H1 (cell line): ENCODE results near the gene MVD. TPM values are rescaled to one million over a fixed set of nuclear protein-coding genes. Genes with fewer than 3 reads are reported as not detected.

Source experiments
- CTCF ChIA-PET: fragments of 300-600 bp; sonication (Branson Sonifier 250); formaldehyde crosslinking; loops from one replicate; lab custom pipeline; 2021; ENCODE audit not compliant: partially characterized antibody; lab: Charles Lee
- POLR2A ChIA-PET: fragments of 300-600 bp; sonication (Branson Sonifier 250); formaldehyde crosslinking; loops from one replicate; lab custom pipeline; 2021; ENCODE audit warnings: inconsistent platforms; ENCODE audit not compliant: partially characterized antibody; lab: Charles Lee
- DNase-seq, 2 experiments: peaks; one replicate each; pipeline versions ENCODE4 v3.0.0 to v3.0.0-alpha.2; 2010 to 2022; ENCODE audit warnings: low spot score in 2 of 2, low read depth in 1 of 2, mixed read lengths in 1 of 2
- FAIRE-seq: peaks from 2 replicates; lab custom pipeline; 2011; peaks lifted over from hg19 to GRCh38; lab: Jason Lieb, UNC
- H2AFZ ChIP-seq: 2 replicates; pipeline ENCODE4 v1.8.1; 2012; ENCODE audit warnings: low read length, inconsistent platforms
- H2AK5ac ChIP-seq: 2 replicates; pipeline ENCODE4 v1.6.1; 2013; ENCODE audit warnings: low read depth, low read length
- H2BK120ac ChIP-seq: replicated peaks from 2 replicates; pipeline ENCODE3; 2013; ENCODE audit warnings: low read depth, low read length, inconsistent platforms
- H2BK12ac ChIP-seq: 2 replicates; pipeline ENCODE4 v1.6.1; 2013; ENCODE audit warnings: low read depth, low read length
- H2BK15ac ChIP-seq: 2 replicates; pipeline ENCODE4 v1.6.1; 2013; ENCODE audit warnings: low read length
- H2BK20ac ChIP-seq: 2 replicates; pipeline ENCODE4 v1.6.1; 2013; ENCODE audit warnings: low read length
- H2BK5ac ChIP-seq: 2 replicates; pipeline ENCODE4 v1.6.1; 2013; ENCODE audit warnings: low read depth, low read length
- H3K14ac ChIP-seq: 2 replicates; pipeline ENCODE4 v1.6.1; 2013; ENCODE audit warnings: inconsistent platforms; ENCODE audit not compliant: insufficient read length
- H3K18ac ChIP-seq: 2 replicates; pipeline ENCODE4 v1.6.1; 2013; ENCODE audit warnings: low read length; ENCODE audit errors: extremely low read depth
- H3K23ac ChIP-seq: 2 replicates; pipeline ENCODE4 v1.6.1; 2013; ENCODE audit warnings: inconsistent platforms; ENCODE audit not compliant: insufficient read length
- H3K23me2 ChIP-seq: 2 replicates; pipeline ENCODE4 v1.6.1; 2013; ENCODE audit warnings: low read depth, low read length
- H3K27ac ChIP-seq: 2 replicates; pipeline ENCODE4 v1.6.1; 2011; ENCODE audit warnings: low read depth, low read length, inconsistent platforms
- H3K27me3 ChIP-seq, 4 experiments: replicated peaks in 1 of 4; 1 replicate in 1 of 4; 2 replicates in 3 of 4; pipeline versions ENCODE4 v1.6.1 to v1.8.1; 2011 to 2013; ENCODE audit warnings: low read length in 3 of 4, mild to moderate bottlenecking in 3 of 4, inconsistent platforms in 2 of 4, mixed read lengths in 2 of 4, moderate library complexity in 1 of 4; ENCODE audit not compliant: control insufficient read depth in 3 of 4, insufficient read depth in 3 of 4; ENCODE audit errors: extremely low read depth in 1 of 4
- H3K36me3 ChIP-seq, 4 experiments: 2 replicates each; pipeline versions ENCODE4 v1.6.1 to v1.8.1; 2011 to 2013; ENCODE audit warnings: mild to moderate bottlenecking in 4 of 4, low read length in 3 of 4, moderate library complexity in 2 of 4, control low read depth in 1 of 4, inconsistent platforms in 1 of 4; ENCODE audit not compliant: insufficient read depth in 4 of 4, control insufficient read depth in 2 of 4
- H3K4ac ChIP-seq: replicated peaks from 2 replicates; pipeline ENCODE3; 2013; ENCODE audit warnings: low read length, low read depth, mixed read lengths, inconsistent platforms; ENCODE audit not compliant: insufficient read length
- H3K4me1 ChIP-seq, 4 experiments: replicated peaks in 1 of 4; 1 replicate in 1 of 4; 2 replicates in 3 of 4; pipeline versions ENCODE4 v1.6.1 to v1.8.1; 2011 to 2013; ENCODE audit warnings: low read length in 3 of 4, inconsistent platforms in 2 of 4, mixed read lengths in 1 of 4; ENCODE audit not compliant: insufficient read depth in 4 of 4, control insufficient read depth in 3 of 4
- H3K4me2 ChIP-seq, 2 experiments: 2 replicates each; pipeline versions ENCODE4 v1.6.1 to v1.8.1; 2011 to 2013; ENCODE audit warnings: low read depth in 2 of 2, low read length in 2 of 2, control low read depth in 1 of 2, inconsistent platforms in 1 of 2, mild to moderate bottlenecking in 1 of 2; ENCODE audit not compliant: insufficient read depth in 1 of 2
- H3K4me3 ChIP-seq, 4 experiments: fragments of 200-600, 300-600 bp in 1 of 4; sonication (generic), shearing (Covaris generic), sonication (Bioruptor Twin) in 1 of 4; 2 replicates each; pipeline versions ENCODE4 v1.5.1 to v1.8.1; 2011 to 2016; ENCODE audit warnings: low read length in 4 of 4, low read depth in 3 of 4, control low read depth in 2 of 4, inconsistent platforms in 2 of 4, mild to moderate bottlenecking in 2 of 4, mixed read lengths in 1 of 4, moderate library complexity in 1 of 4; ENCODE audit not compliant: insufficient read depth in 2 of 4; ENCODE audit errors: extremely low read depth in 1 of 4
- H3K56ac ChIP-seq: replicated peaks from 2 replicates; pipeline ENCODE3; 2013; ENCODE audit warnings: low read depth, mild to moderate bottlenecking, mixed read lengths, low read length, inconsistent platforms; ENCODE audit not compliant: insufficient read length
- H3K79me1 ChIP-seq: 2 replicates; pipeline ENCODE4 v1.6.1; 2013; ENCODE audit warnings: low read depth, low read length, control low read depth
- H3K79me2 ChIP-seq, 2 experiments: 2 replicates each; pipeline versions ENCODE4 v1.6.1 to v1.8.1; 2012 to 2013; ENCODE audit warnings: low read length in 2 of 2, mild to moderate bottlenecking in 2 of 2, inconsistent platforms in 1 of 2; ENCODE audit not compliant: insufficient read depth in 2 of 2, control insufficient read depth in 1 of 2
- H3K9ac ChIP-seq, 4 experiments: replicated peaks in 1 of 4; 1 replicate in 1 of 4; 2 replicates in 3 of 4; pipeline versions ENCODE4 v1.6.1 to v1.8.1; 2011 to 2013; ENCODE audit warnings: low read depth in 3 of 4, low read length in 3 of 4, control low read depth in 2 of 4, mild to moderate bottlenecking in 2 of 4, moderate library complexity in 2 of 4, inconsistent platforms in 1 of 4; ENCODE audit errors: extremely low read depth in 1 of 4
- H3K9me3 ChIP-seq, 2 experiments: 2 replicates each; pipeline versions ENCODE4 v1.6.1 to v1.8.1; 2012 to 2013; ENCODE audit warnings: mild to moderate bottlenecking in 2 of 2, moderate library complexity in 2 of 2, control low read depth in 1 of 2, inconsistent platforms in 1 of 2, low read depth in 1 of 2, low read length in 1 of 2, mixed read lengths in 1 of 2; ENCODE audit not compliant: insufficient read depth in 2 of 2
- H4K20me1 ChIP-seq, 2 experiments: replicated peaks in 1 of 2; 2 replicates each; pipeline versions ENCODE3 to v1.8.1; 2011 to 2013; ENCODE audit warnings: inconsistent platforms in 2 of 2, low read length in 2 of 2, mild to moderate bottlenecking in 1 of 2; ENCODE audit not compliant: insufficient read depth in 2 of 2, control insufficient read depth in 1 of 2
- H4K5ac ChIP-seq: 2 replicates; pipeline ENCODE4 v1.6.1; 2013; ENCODE audit warnings: low read length, low read depth, mixed read lengths, inconsistent platforms; ENCODE audit not compliant: insufficient read length
- H4K8ac ChIP-seq: 2 replicates; pipeline ENCODE4 v1.8.0; 2013; ENCODE audit warnings: mild to moderate bottlenecking, moderate library complexity, low read length, inconsistent platforms; ENCODE audit not compliant: insufficient read depth; ENCODE audit errors: extremely low read depth
- H4K91ac ChIP-seq: replicated peaks from 2 replicates; pipeline ENCODE3; 2013; ENCODE audit warnings: low read length, mixed read lengths, inconsistent platforms; ENCODE audit not compliant: insufficient read length
- ASH2L ChIP-seq: fragments of 200-600, 300-600 bp; sonication (generic); IDR thresholded peaks from one replicate; pipeline ENCODE4 v1.7.1; 2017; ENCODE audit warnings: low read length
- CHD2 ChIP-seq: IDR thresholded peaks from 2 replicates; pipeline ENCODE4 v1.6.1; 2012; ENCODE audit warnings: low read length, improper control_type of control experiment
- CTBP2 ChIP-seq: IDR thresholded peaks from 2 replicates; pipeline ENCODE4 v1.7.0; 2011; ENCODE audit warnings: borderline replicate concordance, mild to moderate bottlenecking, moderate library complexity, mixed read lengths, low read length; ENCODE audit not compliant: insufficient read depth, insufficient read length
- HDAC6 ChIP-seq: IDR thresholded peaks from one replicate; pipeline ENCODE4 v1.7.1; 2012; ENCODE audit warnings: low read depth, mild to moderate bottlenecking, inconsistent platforms, low read length, moderate library complexity
- JUN ChIP-seq: IDR thresholded peaks from 2 replicates; pipeline ENCODE4 v1.6.1; 2011; ENCODE audit warnings: low read depth, mild to moderate bottlenecking, improper control_type of control experiment, low read length
- KDM5A ChIP-seq: fragments of 200-600 bp; IDR thresholded peaks from 2 replicates; pipeline ENCODE4 v1.7.1; 2012; ENCODE audit warnings: mild to moderate bottlenecking, low read length, inconsistent platforms, mixed read lengths
- MAFK ChIP-seq: IDR thresholded peaks from 2 replicates; pipeline ENCODE4 v1.6.1; 2012; ENCODE audit warnings: low read depth, mild to moderate bottlenecking, improper control_type of control experiment, low read length
- RNF2 ChIP-seq: fragments of 200-900, 300-1000 bp; sonication (generic); IDR thresholded peaks from 2 replicates; pipeline ENCODE4 v1.7.1; 2016; ENCODE audit warnings: borderline replicate concordance, low read depth, mild to moderate bottlenecking, antibody characterized with exemption, low read length; ENCODE audit not compliant: poor library complexity, severe bottlenecking; ENCODE audit errors: missing control alignments
- ZNF274 ChIP-seq: IDR thresholded peaks from 2 replicates; pipeline ENCODE4 v1.7.0; 2012; ENCODE audit warnings: low read length, borderline replicate concordance; ENCODE audit errors: extremely low read depth
- WGBS, 2 experiments: shearing (Covaris generic) in 1 of 2; methylation state at CpG; one replicate each; pipeline versions ENCODE4 v1.1.6 to v1.1.7; 2013 to 2015; ENCODE audit warnings: low lambda C conversion rate in 2 of 2, mixed read lengths in 2 of 2, inconsistent platforms in 1 of 2, low coverage in 1 of 2, missing lambda C conversion rate in 1 of 2; ENCODE audit not compliant: insufficient replicate concordance in 2 of 2, insufficient coverage in 1 of 2, insufficient read length in 1 of 2; ENCODE audit errors: extremely low coverage in 1 of 2, missing lambda C conversion rate in 1 of 2; 5-methylcytosine and 5-hydroxymethylcytosine counted together
- polyA plus RNA-seq, 7 experiments: library from polyadenylated mRNA; depleted of rRNA in 3 of 7; stranded (reverse) in 5 of 7; unstranded in 2 of 7; fragments of >200 nt in 5 of 7; fragments of 200-250 nt in 2 of 7; gene quantifications; 1 replicate in 5 of 7; 2 replicates in 1 of 7; 4 replicates in 1 of 7; pipeline versions ENCODE4 v1.2.1 to v1.2.3, GENCODE V29; 2011 to 2013; ENCODE audit warnings: missing spikeins in 2 of 7, mixed read lengths in 2 of 7
- total RNA-seq: library from RNA; stranded (reverse); fragmentation: NEBNext Ultra II Directional; extraction: Animal tissue kit (Norgen Biotek cat#: 25700); gene quantifications from 2 replicates; pipeline ENCODE4 v1.2.1, GENCODE V29; 2021

Gene MVD
- total and polyA plus RNA-seq, 2 of the 8 experiments (the other 6 are each of a cell fraction or from before 2014, with no cell fraction given) = 47.2 to 77.3 TPM

DNA sequence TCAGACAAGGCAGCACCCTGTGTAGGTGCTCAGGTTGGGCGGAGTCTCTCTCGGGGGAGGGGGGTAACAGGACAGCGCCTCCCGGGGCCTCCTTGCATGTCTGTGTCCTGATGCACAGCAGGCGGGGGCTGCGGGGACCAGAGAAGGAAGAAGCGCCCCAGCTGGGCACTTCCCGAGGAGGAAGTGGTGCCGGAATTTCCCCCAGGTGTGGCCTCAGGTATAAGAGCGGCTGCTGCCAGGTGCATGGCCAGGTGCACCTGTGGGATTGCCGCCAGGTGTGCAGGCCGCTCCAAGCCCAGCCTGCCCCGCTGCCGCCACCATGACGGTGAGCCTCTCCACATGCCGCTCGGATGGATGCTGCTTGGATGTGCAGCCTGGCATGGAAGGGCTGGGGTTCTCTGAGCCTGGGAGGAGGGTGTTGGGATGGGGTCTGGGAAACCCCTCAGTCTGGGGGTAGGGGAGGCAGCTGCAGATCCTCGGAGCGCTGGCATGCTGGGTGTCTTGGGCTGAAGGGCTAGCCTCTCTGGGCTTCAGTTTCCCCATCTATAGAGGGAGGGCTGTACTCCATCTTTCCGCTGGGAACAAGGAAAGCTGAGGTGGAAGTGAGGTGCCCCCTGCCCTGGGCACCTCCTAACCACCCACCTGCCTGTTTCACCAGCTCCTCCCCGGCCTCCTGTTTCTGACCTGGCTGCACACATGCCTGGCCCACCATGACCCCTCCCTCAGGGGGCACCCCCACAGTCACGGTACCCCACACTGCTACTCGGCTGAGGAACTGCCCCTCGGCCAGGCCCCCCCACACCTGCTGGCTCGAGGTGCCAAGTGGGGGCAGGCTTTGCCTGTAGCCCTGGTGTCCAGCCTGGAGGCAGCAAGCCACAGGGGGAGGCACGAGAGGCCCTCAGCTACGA, 24.3 kb downstream of the MVD start, which contains the start of gene IL17C:
Gene IL17C (plus strand): TSS at position 250 of the 908 bp plus-strand sequence. CDS start 70 bp downstream, at position 320.
- whole genome bisulfite sequencing, 2 experiments = 62% methylated on average over 25 of the region's 27 CpGs; no CpG with 5 or more reads in 1 of the 2 experiments
- Histone ChIP-seq H3K18ac (peak within 1 kb of the TSS; percentile 60; the same call in 1 of the 2 replicates), H3K9ac (no peak within 1 kb of the TSS; a peak in 1 of 7 replicates), H3K23ac (no peak within 1 kb of the TSS), H3K9me3 (no peaks in the 10 kb centered on the region), H3K23me2 (peaks cover 10% of the 10 kb centered on the region), H3K27me3 (peaks cover 0 to 4% (median 1%) of the 10 kb centered on the region in 4 experiments; a peak in 2 of 7 replicates), H2AFZ (0 out of 2 replicates have a peak within 1 kb of the TSS, but pooled peaks have one; percentile 16), H2BK120ac (peak within 1 kb of the TSS; percentile 62), H2BK15ac (peak within 1 kb of the TSS; percentile 95; the same call in 1 of the 2 replicates), H3K79me1 (no peaks in the 10 kb centered on the region), H4K8ac (peak within 1 kb of the TSS; percentile 93), H4K20me1 (peaks cover 0 to 3% of the 10 kb centered on the region in 2 experiments), H3K56ac (no peak within 1 kb of the TSS), H2BK20ac (peak within 1 kb of the TSS; percentile 2; the same call in 1 of the 2 replicates), H2AK5ac (peak within 1 kb of the TSS; percentile 72; the same call in 1 of the 2 replicates), H4K5ac (no peak within 1 kb of the TSS), H3K14ac (no peak within 1 kb of the TSS), H3K79me2 (no peaks in the 10 kb centered on the region), H3K4me1 (peaks cover 5 to 46% (median 30%) of the 10 kb centered on the region in 4 experiments), H3K36me3 (no peaks in the 10 kb centered on the region), H3K4me2 (peak within 1 kb of the TSS; percentile 44 to 58; a peak in 3 of 4 replicates), H2BK12ac (peak within 1 kb of the TSS; percentile 72; the same call in 1 of the 2 replicates), H3K4ac (peak within 1 kb of the TSS; percentile 98), H2BK5ac (peak within 1 kb of the TSS; percentile 94; the same call in 1 of the 2 replicates), H4K91ac (peak within 1 kb of the TSS; percentile 95), H3K4me3 (peak within 1 kb of the TSS in 2 of 4 experiments; percentile 14 to 39; a peak in 3 of 8 replicates), H3K27ac (no peak within 1 kb of the TSS)
- ChIA-PET POLR2A (interaction anchor here (0.6 to 3.5 kb wide), 11 partner anchors 11 to 172 kb away, joined by 3 to 35 read pairs (median 5); partner anchors contain the start of genes CYBA, MVD and SNAI3), CTCF (interaction anchor here (0.7 to 3.6 kb wide), 9 partner anchors 9 to 189 kb away, joined by 3 to 19 read pairs (median 6); no protein-coding TSS in a partner anchor)
- peak in 1 of 2 experiments; percentile 68 for DNase-seq
- FAIRE-seq = no peak
- TF ChIP-seq KDM5A (no peak), ASH2L (no peak), ZNF274 (no peak), JUN (no peak), CHD2 (no peak), MAFK (no peak), HDAC6 (no peak), CTBP2 (no peak), RNF2 (no peak)
